ENCODE measurements around the gene LRP1B.

Gene LRP1B

GRCh38 chr2:140862181-140862580, 1268.6 kb downstream of the LRP1B start:
- DNase-seq = no peak

- no peak for DNase-seq
Observed at GRCh38 chr2:140861666-140862065, 1269.2 kb downstream of the LRP1B start.

GRCh38 chr2:140855471-140855870, 1275.3 kb downstream of the LRP1B start:
- no peak for DNase-seq

- DNase-seq = no peak
Observed at GRCh38 chr2:140851258-140851981, 1279.4 kb downstream of the LRP1B start.

GRCh38 chr2:140843186-140843585, 1287.6 kb downstream of the LRP1B start:
- DNase-seq = no peak

- no peak for DNase-seq
Observed at GRCh38 chr2:140842110-140842509, 1288.7 kb downstream of the LRP1B start.

- DNase-seq = no peak
Observed at GRCh38 chr2:140841141-140841540, 1289.7 kb downstream of the LRP1B start.

GRCh38 chr2:140836826-140837225, 1294.0 kb downstream of the LRP1B start:
- no peak for DNase-seq

- DNase-seq = no peak
Observed at GRCh38 chr2:140835079-140835478, 1295.7 kb downstream of the LRP1B start.

- DNase-seq = no peak
Observed at GRCh38 chr2:140814141-140814540, 1316.7 kb downstream of the LRP1B start.

GRCh38 chr2:140808820-140809219, 1322.0 kb downstream of the LRP1B start:
- DNase-seq = no peak

- DNase-seq = no peak
Observed at GRCh38 chr2:140808211-140808610, 1322.6 kb downstream of the LRP1B start.

GRCh38 chr2:140804700-140805260, 1326.0 kb downstream of the LRP1B start:
- DNase-seq = no peak

- DNase-seq = no peak
Observed at GRCh38 chr2:140801311-140801710, 1329.5 kb downstream of the LRP1B start.

GRCh38 chr2:140797718-140798117, 1333.1 kb downstream of the LRP1B start:
- DNase-seq = no peak

- no peak for DNase-seq
Observed at GRCh38 chr2:140791802-140792201, 1339.0 kb downstream of the LRP1B start.

- no peak for DNase-seq
Observed at GRCh38 chr2:140786585-140786984, 1344.2 kb downstream of the LRP1B start.

GRCh38 chr2:140775411-140775810, 1355.4 kb downstream of the LRP1B start:
- no peak for DNase-seq

GRCh38 chr2:140770645-140771044, 1360.2 kb downstream of the LRP1B start:
- no peak for DNase-seq

- no peak for DNase-seq
Observed at GRCh38 chr2:140761807-140762206, 1369.0 kb downstream of the LRP1B start.

GRCh38 chr2:140759426-140760156, 1371.2 kb downstream of the LRP1B start:
- DNase-seq = no peak

GRCh38 chr2:140747665-140748064, 1383.2 kb downstream of the LRP1B start:
- DNase-seq = no peak

GRCh38 chr2:140747090-140747489, 1383.7 kb downstream of the LRP1B start:
- DNase-seq = no peak

GRCh38 chr2:140744379-140744778, 1386.4 kb downstream of the LRP1B start:
- DNase-seq = no peak

All from CD4-positive, alpha-beta T cell treated with Interleukin-17A for 4 hours (primary cell).